A549 (cell line): ENCODE data around the gene RFX3. TPM values are rescaled to one million over a fixed set of nuclear protein-coding genes. Genes with fewer than 3 reads are reported as not detected.

Source experiments
- ATAC-seq, 2 experiments: fragments of 200-7000 bp in 1 of 2; fragments of >200 bp in 1 of 2; cut with Nextera tagmentation in 1 of 2; cut with Tn5 transposase in 1 of 2; 3 replicates each; pipeline versions ENCODE4 v1.8.0 to v1.9.1; 2018 to 2020; ENCODE audit warnings: mild to moderate bottlenecking in 1 of 2, moderate library complexity in 1 of 2
- CTCF ChIA-PET: fragments of 300-600 bp; sonication (Branson Sonifier 250); formaldehyde crosslinking; extraction: SDS; loops from one replicate; lab custom pipeline; 2021; ENCODE audit warnings: antibody characterized with exemption, inconsistent platforms; lab: Yijun Ruan, JAX
- POLR2A ChIA-PET: fragments of 350-600 bp; formaldehyde crosslinking; extraction: SDS; loops from one replicate; lab custom pipeline; 2021; ENCODE audit warnings: antibody characterized with exemption, inconsistent platforms; lab: Yijun Ruan, JAX
- DNase-seq, 2 experiments: peaks; one replicate each; pipeline versions ENCODE4 v3.0.0 to v3.0.0-alpha.2; 2011 to 2016; ENCODE audit warnings: low read depth in 1 of 2, low spot score in 1 of 2
- FAIRE-seq: peaks from 2 replicates; lab custom pipeline; 2011; peaks lifted over from hg19 to GRCh38; lab: Jason Lieb, UNC
- H3K27ac ChIP-seq, 2 experiments: fragments of >200 bp; sonication (Bioruptor Twin); formaldehyde crosslinking; 3 replicates each; pipeline ENCODE4 v1.5.1; 2016 to 2017
- H3K4me1 ChIP-seq: fragments of >200 bp; sonication (Bioruptor Twin); formaldehyde crosslinking; 3 replicates; pipeline ENCODE4 v1.6.1; 2016
- H3K4me2 ChIP-seq: fragments of >200 bp; sonication (Bioruptor Twin); formaldehyde crosslinking; 3 replicates; pipeline ENCODE4 v1.6.1; 2016
- H3K4me3 ChIP-seq: fragments of >200 bp; sonication (Bioruptor Twin); formaldehyde crosslinking; 3 replicates; pipeline ENCODE4 v1.5.1; 2016
- H3K9me3 ChIP-seq: fragments of >200 bp; sonication (Bioruptor Twin); formaldehyde crosslinking; 3 replicates; pipeline ENCODE4 v1.6.1; 2016
- ATOH8 ChIP-seq: fragments of 250-450 bp; sonication (Bioruptor Pico); IDR thresholded peaks from 2 replicates; pipeline ENCODE4 v1.5.0; 2020; ENCODE audit warnings: low read depth, mild to moderate bottlenecking, moderate library complexity
- CEBPB ChIP-seq, 2 experiments: fragments of >200 bp in 1 of 2; sonication (Bioruptor Twin) in 1 of 2; formaldehyde crosslinking in 1 of 2; IDR thresholded peaks; 2 replicates each; pipeline ENCODE4 v1.6.1; 2012 to 2016
- CHD2 ChIP-seq: fragments of 150-350 bp; IDR thresholded peaks from 2 replicates; pipeline ENCODE4 v1.6.1; 2014; ENCODE audit warnings: low read length; ENCODE audit not compliant: partially characterized antibody
- CHD4 ChIP-seq: fragments of 200-600 bp; sonication (generic); IDR thresholded peaks from 2 replicates; pipeline ENCODE4 v1.6.1; 2016; ENCODE audit warnings: antibody characterized with exemption, mild to moderate bottlenecking, borderline replicate concordance
- CTCF ChIP-seq: fragments of >200 bp; sonication (Bioruptor Twin); formaldehyde crosslinking; IDR thresholded peaks from 3 replicates; pipeline ENCODE4 v1.5.1; 2016
- EP300 ChIP-seq, 2 experiments: fragments of >200 bp; sonication (Bioruptor Twin); formaldehyde crosslinking; IDR thresholded peaks; 2 replicates in 1 of 2; 3 replicates in 1 of 2; pipeline ENCODE4 v1.6.1; 2016 to 2017
- ESRRA ChIP-seq: fragments of 150-350 bp; IDR thresholded peaks from 2 replicates; pipeline ENCODE4 v1.6.1; 2014; ENCODE audit warnings: mild to moderate bottlenecking, low read length, borderline replicate concordance
- HES2 ChIP-seq: fragments of >200 bp; sonication (Bioruptor Twin); formaldehyde crosslinking; IDR thresholded peaks from 2 replicates; pipeline ENCODE4 v1.6.1; 2016
- HEYL ChIP-seq: fragments of 250-450 bp; sonication (Bioruptor Pico); IDR thresholded peaks from 2 replicates; pipeline ENCODE4 v1.8.0; 2021; ENCODE audit warnings: mild to moderate bottlenecking, moderate library complexity
- HOXA7 ChIP-seq: fragments of 250-450 bp; sonication (Bioruptor Pico); IDR thresholded peaks from 2 replicates; pipeline ENCODE4 v1.5.0; 2020; ENCODE audit warnings: mild to moderate bottlenecking, moderate library complexity
- HOXB5 ChIP-seq: fragments of 250-450 bp; sonication (Bioruptor Pico); IDR thresholded peaks from 2 replicates; pipeline ENCODE4 v1.5.0; 2020; ENCODE audit warnings: mild to moderate bottlenecking, moderate library complexity
- JUN ChIP-seq, 2 experiments: fragments of >200 bp; sonication (Bioruptor Twin); formaldehyde crosslinking; IDR thresholded peaks; 2 replicates in 1 of 2; 3 replicates in 1 of 2; pipeline ENCODE4 v1.6.1; 2016 to 2017
- KDM1A ChIP-seq: fragments of 200-600 bp; sonication (generic); IDR thresholded peaks from 2 replicates; pipeline ENCODE4 v1.6.1; 2016; ENCODE audit warnings: low read depth, mild to moderate bottlenecking
- MAZ ChIP-seq: fragments of 150-350 bp; IDR thresholded peaks from 2 replicates; pipeline ENCODE4 v1.6.1; 2014; ENCODE audit warnings: antibody characterized with exemption, low read depth, low read length, borderline replicate concordance
- NFE2L2 ChIP-seq: fragments of 150-350 bp; conservative IDR thresholded peaks from 2 replicates; pipeline ENCODE4 v1.6.1; 2014; ENCODE audit warnings: low read length
- POLR2A ChIP-seq: IDR thresholded peaks from 2 replicates; pipeline ENCODE4 v1.6.1; 2012; ENCODE audit warnings: mild to moderate bottlenecking, low read length
- POLR2AphosphoS2 ChIP-seq: conservative IDR thresholded peaks from 2 replicates; pipeline ENCODE4 v1.6.1; 2012; ENCODE audit warnings: low read length, improper control_type of control experiment, inconsistent platforms
- RAD21 ChIP-seq, 2 experiments: fragments of >200 bp in 1 of 2; sonication (Bioruptor Twin) in 1 of 2; formaldehyde crosslinking in 1 of 2; IDR thresholded peaks in 1 of 2; conservative IDR thresholded peaks in 1 of 2; 2 replicates in 1 of 2; 3 replicates in 1 of 2; pipeline ENCODE4 v1.6.1; 2012 to 2018; ENCODE audit warnings: inconsistent platforms in 1 of 2
- RCOR1 ChIP-seq: fragments of 150-350 bp; IDR thresholded peaks from 2 replicates; pipeline ENCODE4 v1.6.1; 2014; ENCODE audit warnings: antibody characterized with exemption, low read length, low read depth
- SREBF2 ChIP-seq: fragments of 450-650 bp; IDR thresholded peaks from 2 replicates; pipeline ENCODE4 v1.6.1; 2014; ENCODE audit warnings: mild to moderate bottlenecking, moderate library complexity
- ZC3H11A ChIP-seq: fragments of 450-650 bp; IDR thresholded peaks from 2 replicates; pipeline ENCODE4 v1.6.1; 2014; ENCODE audit warnings: antibody characterized with exemption, mild to moderate bottlenecking
- ZSCAN20 ChIP-seq: fragments of 250-450 bp; sonication (Bioruptor Pico); IDR thresholded peaks from 2 replicates; pipeline ENCODE4 v1.8.0; 2022; ENCODE audit warnings: mild to moderate bottlenecking, moderate library complexity
- WGBS: methylation state at CpG from one replicate; pipeline ENCODE4 v1.1.6; 2017; ENCODE audit errors: missing lambda C conversion rate; 5-methylcytosine and 5-hydroxymethylcytosine counted together
- polyA plus RNA-seq, 4 experiments: library from polyadenylated mRNA; depleted of rRNA in 3 of 4; stranded (reverse); fragments of >200 nt; fragmentation: RNase III in 1 of 4; extraction: RNeasy Plus Mini Kit Qiagen cat#74134 plus additional on column Dnase treatment in 1 of 4; gene quantifications; 2 replicates in 3 of 4; 3 replicates in 1 of 4; pipeline ENCODE4 v1.2.3, GENCODE V29; 2011 to 2017
- TF ChIP-seq, protein P1 (sequence below): fragments of 200-600 bp; sonication (generic); IDR thresholded peaks from 2 replicates; pipeline ENCODE4 v1.6.1; 2016; ENCODE audit warnings: antibody characterized with exemption, mild to moderate bottlenecking, moderate library complexity

RFX3 gene
- polyA plus RNA-seq, 2 of the 4 experiments (the other 2 are of a cell fraction), result 1.3 to 7.9 TPM

DNA sequence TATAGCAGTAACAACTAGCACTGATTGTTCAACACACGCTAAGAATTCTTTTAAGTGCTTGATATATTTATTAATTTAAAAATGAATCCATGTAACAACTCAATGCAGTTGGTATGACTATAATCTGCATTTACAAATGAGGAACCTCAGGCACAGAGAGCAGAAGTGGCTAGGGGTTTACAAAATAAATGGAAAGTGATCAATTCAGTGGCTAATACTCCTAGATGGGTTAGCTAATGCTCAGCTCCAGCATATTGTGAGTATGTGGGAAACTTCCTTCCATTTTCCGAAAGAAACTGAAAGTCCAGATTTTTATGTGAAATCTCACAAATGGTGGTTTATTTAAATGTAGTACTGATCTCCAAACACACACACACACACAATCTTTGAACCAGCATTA lies 128.0 kb downstream of the RFX3 start:
- TF ChIP-seq RAD21 (conservative IDR thresholded peaks at IDR 0.05 in 1 of 2, IDR thresholded peaks at IDR 0.05 in 1 of 2) (no peak), JUN (IDR thresholded peaks at IDR 0.05) (no peak), HOXA7 (CRISPR knock-in tag) (no peak), CHD4 (no peak), RCOR1 (no peak)
- 94% methylated on average over 2 of the region's 2 CpGs for WGBS
- H3K4me2 ChIP-seq, result no peak overlapping the region
- H3K27ac ChIP-seq, result no peak overlapping the region
- no peak for ATAC-seq
- no peak for FAIRE-seq
- ChIA-PET POLR2A (no interaction called here), CTCF (no interaction called here)
- H3K4me1 ChIP-seq, result no peaks in the 10 kb centered on the region
- DNase-seq, result no peak
- no peaks in the 10 kb centered on the region for H3K9me3 ChIP-seq
- no peak overlapping the region for H3K4me3 ChIP-seq

DNA sequence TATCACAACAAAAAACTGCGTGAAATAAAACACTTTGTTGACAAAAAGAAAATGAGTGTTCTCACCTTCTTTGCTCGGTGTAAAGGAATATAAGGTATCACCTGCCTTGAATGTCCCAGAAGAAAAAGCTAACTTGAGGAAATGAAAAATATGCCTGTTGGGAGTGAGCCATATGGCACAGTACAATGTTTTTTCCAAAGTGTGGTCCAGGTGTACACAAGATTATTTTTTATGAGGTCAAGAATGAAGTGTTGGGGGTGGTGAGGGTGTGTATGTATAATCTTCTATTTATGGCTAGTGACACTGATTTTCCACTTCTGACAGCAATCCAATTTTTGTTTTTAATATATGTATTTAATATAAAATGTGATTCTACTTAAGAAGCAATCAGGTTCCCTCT lies 134.4 kb downstream of the RFX3 start:
- Histone ChIP-seq H3K4me2 (no peak overlapping the region), H3K27ac (no peak overlapping the region), H3K9me3 (no peaks in the 10 kb centered on the region), H3K4me3 (no peak overlapping the region), H3K4me1 (no peaks in the 10 kb centered on the region)
- ChIA-PET POLR2A (no interaction called here), CTCF (no interaction called here)
- FAIRE-seq, result no peak
- no peak for ATAC-seq
- DNase-seq, result no peak
- TF ChIP-seq CTCF (no peak), HES2 (no peak), POLR2A (no peak)
- 98% methylated on average over 2 of the region's 2 CpGs for WGBS

DNA sequence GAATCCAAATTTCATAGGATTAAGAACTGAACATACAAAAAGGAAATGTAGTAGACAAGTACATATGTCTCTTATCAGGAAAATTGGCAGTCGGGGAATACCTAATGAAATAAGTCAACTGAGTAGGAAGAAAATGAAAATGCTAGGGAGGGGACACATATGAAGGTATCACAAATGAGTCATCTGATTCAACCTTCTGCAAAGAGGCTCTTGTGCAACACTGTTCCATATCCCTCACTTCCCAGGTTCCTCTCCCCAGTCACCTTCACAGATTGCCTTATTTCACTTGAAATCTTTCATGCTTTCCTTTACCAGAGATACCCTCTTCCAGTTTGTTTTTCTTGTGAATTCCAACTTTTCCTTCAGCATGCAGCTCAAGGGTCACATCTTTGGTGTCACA lies 139.0 kb downstream of the RFX3 start:
- no peak for ATAC-seq
- TF ChIP-seq SREBF2 (no peak), CHD2 (no peak), CEBPB (IDR thresholded peaks at IDR 0.05) (0 out of 4 replicates have a peak, but pooled peaks of 1 of the 2 experiments have one; percentile 23)
- ChIA-PET CTCF (no interaction called here), POLR2A (no interaction called here)
- Histone ChIP-seq H3K4me3 (no peak overlapping the region), H3K27ac (no peak overlapping the region), H3K4me1 (no peaks in the 10 kb centered on the region), H3K4me2 (no peak overlapping the region), H3K9me3 (no peaks in the 10 kb centered on the region)
- no peak for DNase-seq
- WGBS, result 92% methylated on average over 1 of the region's 1 CpG
- no peak for FAIRE-seq

- ChIA-PET CTCF (no interaction called here), POLR2A (no interaction called here)
- ATAC-seq (no peak), FAIRE-seq (no peak), DNase-seq (no peak)
- TF ChIP-seq HOXA7 (CRISPR knock-in tag) (no peak), ZC3H11A (no peak), HEYL (CRISPR knock-in tag) (no peak), KDM1A (no peak), HOXB5 (no peak), CHD4 (no peak), ESRRA (no peak), NFE2L2 (no peak), ATOH8 (CRISPR knock-in tag) (no peak), SREBF2 (no peak), ZSCAN20 (no peak), POLR2AphosphoS2 (no peak), JUN (IDR thresholded peaks at IDR 0.05) (no peak), RCOR1 (no peak), EP300 (IDR thresholded peaks at IDR 0.05) (no peak), MAZ (no peak)
- TF ChIP-seq, protein P1, sequence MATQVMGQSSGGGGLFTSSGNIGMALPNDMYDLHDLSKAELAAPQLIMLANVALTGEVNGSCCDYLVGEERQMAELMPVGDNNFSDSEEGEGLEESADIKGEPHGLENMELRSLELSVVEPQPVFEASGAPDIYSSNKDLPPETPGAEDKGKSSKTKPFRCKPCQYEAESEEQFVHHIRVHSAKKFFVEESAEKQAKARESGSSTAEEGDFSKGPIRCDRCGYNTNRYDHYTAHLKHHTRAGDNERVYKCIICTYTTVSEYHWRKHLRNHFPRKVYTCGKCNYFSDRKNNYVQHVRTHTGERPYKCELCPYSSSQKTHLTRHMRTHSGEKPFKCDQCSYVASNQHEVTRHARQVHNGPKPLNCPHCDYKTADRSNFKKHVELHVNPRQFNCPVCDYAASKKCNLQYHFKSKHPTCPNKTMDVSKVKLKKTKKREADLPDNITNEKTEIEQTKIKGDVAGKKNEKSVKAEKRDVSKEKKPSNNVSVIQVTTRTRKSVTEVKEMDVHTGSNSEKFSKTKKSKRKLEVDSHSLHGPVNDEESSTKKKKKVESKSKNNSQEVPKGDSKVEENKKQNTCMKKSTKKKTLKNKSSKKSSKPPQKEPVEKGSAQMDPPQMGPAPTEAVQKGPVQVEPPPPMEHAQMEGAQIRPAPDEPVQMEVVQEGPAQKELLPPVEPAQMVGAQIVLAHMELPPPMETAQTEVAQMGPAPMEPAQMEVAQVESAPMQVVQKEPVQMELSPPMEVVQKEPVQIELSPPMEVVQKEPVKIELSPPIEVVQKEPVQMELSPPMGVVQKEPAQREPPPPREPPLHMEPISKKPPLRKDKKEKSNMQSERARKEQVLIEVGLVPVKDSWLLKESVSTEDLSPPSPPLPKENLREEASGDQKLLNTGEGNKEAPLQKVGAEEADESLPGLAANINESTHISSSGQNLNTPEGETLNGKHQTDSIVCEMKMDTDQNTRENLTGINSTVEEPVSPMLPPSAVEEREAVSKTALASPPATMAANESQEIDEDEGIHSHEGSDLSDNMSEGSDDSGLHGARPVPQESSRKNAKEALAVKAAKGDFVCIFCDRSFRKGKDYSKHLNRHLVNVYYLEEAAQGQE, result no peak
- no peak overlapping the region for H3K27ac ChIP-seq
- H3K4me3 ChIP-seq, result no peak overlapping the region
- no peaks in the 10 kb centered on the region for H3K9me3 ChIP-seq
- no peaks in the 10 kb centered on the region for H3K4me1 ChIP-seq
- 44% methylated on average over 1 of the region's 1 CpG for WGBS
- no peak overlapping the region for H3K4me2 ChIP-seq
Measured at GRCh38 chr9:3385871-3386270, 139.9 kb downstream of the RFX3 start.
